ENCODE measurements around the gene SRSF3.
"Not testable (repeated sequence)": the region's sequence is repeated elsewhere in the genome, so short reads cannot be mapped to it uniquely, and the experiment has no call there.

SRSF3 gene

DNA sequence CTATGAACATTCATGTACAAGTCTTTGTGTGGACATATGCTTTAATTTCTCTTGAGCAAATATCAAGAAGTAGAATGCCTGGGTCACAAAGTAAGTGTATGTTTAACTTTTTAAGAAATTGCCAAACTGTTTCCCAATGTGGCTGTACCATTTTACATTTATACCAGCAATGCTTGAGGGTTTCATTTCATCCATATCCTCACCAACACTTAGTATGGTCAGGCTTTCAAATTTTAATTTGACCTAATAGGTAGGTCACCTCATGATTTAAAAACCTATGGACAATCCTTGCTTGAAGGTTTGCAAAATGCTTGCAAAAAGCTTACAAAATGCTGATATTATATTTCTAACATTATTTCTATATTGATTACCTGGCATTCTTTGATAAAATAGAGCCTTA lies 19.5 kb upstream of the SRSF3 start:
- DNase-seq (ENCODE audit: low read depth in 2 of 3, low spot score in 2 of 3): no peak

- DNase-seq (ENCODE audit: low read depth in 2 of 3, low spot score in 2 of 3): no peak
Measured at GRCh38 chr6:36576578-36576977, 17.6 kb upstream of the SRSF3 start.

DNA sequence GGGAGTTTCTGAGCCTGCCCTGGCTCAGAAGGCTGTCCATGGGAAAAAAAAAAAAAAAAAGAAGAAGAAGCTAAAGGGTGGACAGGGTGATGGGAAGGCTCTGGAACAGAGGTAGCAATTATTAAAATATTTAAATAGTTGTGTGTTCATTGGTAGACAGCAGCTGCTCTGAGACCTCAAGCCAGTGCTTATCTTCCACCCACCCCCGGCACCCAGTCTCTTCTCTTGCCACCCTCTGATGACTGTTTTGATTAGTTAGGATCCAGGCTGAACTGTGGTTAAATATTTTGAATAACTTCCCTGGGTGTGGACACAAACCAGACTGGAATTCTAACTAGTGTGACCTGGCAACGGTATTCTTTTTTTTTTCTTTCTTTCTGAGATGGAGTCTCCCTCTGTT lies 16.9 kb upstream of the SRSF3 start:
- no peak for DNase-seq (ENCODE audit: low read depth in 2 of 3, low spot score in 2 of 3)

- no peak for DNase-seq (ENCODE audit: low read depth in 2 of 3, low spot score in 2 of 3)
Measured at GRCh38 chr6:36578030-36578429, 16.1 kb upstream of the SRSF3 start.

DNA sequence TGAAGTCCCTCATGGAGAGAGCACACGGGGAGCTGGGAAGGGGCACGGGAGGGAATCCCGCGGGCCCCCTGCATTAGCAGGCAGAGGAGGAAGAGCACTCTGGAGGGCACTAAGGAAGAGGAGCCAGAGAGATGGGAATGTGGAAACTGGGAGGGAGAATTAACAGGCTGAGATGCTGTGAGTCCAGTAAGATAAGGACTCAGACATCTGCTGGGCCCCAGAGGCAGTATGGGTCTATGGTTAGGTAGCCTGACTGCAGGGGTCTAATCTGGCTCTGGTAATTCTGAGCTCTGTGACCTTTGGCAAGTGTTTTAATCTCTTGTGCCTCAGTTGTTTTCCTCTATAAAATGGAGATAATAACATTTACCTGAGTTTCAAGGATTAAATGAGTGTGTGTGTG lies 15.7 kb upstream of the SRSF3 start:
- DNase-seq (ENCODE audit: low read depth in 2 of 3, low spot score in 2 of 3): no peak

- DNase-seq (ENCODE audit: low read depth in 2 of 3, low spot score in 2 of 3): no peak
Measured at GRCh38 chr6:36580184-36580526, 14.0 kb upstream of the SRSF3 start.

DNA sequence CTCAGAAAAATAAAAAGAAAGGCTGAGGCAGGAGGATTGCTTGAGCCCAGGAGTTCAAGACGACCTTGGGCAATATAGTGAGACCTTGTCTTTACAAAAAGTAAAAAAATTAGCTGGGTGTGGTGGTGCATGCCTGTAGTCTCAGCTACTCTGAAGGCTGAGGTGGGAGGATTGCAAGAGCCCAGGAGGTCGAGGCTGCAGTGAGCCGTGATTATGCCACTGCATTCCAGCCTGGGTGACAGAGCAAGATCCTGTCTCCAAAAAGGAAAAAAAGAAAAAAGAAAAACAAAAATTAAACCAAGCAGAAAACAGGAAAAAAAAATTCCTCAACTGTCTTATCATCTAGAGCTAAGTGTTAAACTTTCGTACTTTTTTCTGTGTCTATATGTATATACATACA lies 12.4 kb upstream of the SRSF3 start:
- DNase-seq (ENCODE audit: low read depth in 2 of 3, low spot score in 2 of 3): no peak

GRCh38 chr6:36586606-36587005 lies 7.6 kb upstream of the SRSF3 start:
- no peak for DNase-seq (ENCODE audit: low read depth in 2 of 3, low spot score in 2 of 3)

GRCh38 chr6:36589025-36589400 lies 5.1 kb upstream of the SRSF3 start:
- not testable (repeated sequence) for DNase-seq (ENCODE audit: low read depth in 2 of 3, low spot score in 2 of 3)

DNA sequence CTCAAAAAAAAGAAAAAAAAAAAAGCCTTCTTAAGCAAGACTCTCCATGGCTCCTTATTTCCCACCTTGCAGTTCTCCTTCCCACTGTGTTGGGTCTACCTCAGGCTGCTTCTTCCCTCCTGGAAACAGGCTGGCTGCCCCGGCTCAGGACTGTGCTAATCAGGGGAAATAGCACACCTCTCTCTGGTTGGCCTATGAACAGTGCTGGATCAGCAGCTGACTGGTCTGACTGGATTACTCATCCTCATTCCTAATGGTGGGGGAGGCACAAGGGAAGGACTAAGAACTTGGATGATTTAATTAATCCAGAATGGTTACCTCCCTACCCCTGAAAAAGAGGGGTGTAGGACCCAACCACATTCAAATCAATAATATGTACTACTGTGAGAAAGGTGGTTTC lies 3.9 kb upstream of the SRSF3 start:
- no peak for DNase-seq (ENCODE audit: low read depth in 2 of 3, low spot score in 2 of 3)

DNA sequence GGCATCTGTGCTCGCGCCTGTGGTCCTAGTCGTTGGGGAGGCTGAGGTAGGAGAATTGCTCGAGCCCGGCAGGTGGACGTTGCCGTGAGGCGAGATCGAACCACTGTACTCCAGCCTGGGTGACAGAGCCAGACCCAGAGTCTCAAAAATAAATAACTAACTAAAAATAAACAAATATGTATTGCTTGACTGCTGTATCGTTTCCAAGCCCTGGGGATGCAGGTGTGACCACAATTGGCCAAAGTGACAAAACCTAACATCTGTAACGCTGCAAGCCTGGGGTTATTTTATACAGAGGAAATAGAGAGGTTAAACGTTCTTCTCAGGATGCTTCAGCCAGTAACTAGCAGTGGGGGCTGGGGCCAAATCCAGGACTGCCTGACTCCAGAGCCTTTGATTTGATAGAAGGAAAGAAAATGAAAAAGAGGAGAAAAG lies 1.9 kb upstream of the SRSF3 start:
- DNase-seq (ENCODE audit: low read depth in 2 of 3, low spot score in 2 of 3): no peak

DNA sequence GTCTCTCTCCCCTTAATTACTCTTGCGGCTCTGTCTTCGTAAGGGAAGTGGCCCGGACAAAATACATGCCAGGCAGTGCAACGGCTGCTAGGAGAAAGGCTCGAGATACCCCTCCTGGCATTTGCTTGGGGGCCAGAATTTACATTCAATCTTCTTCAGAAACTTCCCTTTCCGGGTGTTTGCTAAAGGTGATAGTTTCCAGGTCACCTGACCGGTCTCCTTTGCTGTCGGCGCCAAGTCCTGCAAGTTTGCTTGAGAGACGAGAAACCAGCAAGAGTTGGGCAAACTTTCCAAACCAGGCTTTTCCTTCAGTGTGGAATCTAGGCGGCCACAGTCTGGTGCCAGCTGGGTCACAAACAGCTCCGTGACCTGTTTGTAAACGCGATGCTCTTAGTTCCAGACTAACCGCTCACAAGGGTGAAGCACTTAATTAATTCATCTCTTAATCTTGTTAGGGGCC lies 563 bp upstream of the SRSF3 start:
- DNase-seq (ENCODE audit: low read depth in 2 of 3, low spot score in 2 of 3): peak in 1 of 3 experiments; percentile 33

- no peak for DNase-seq (ENCODE audit: low read depth in 2 of 3, low spot score in 2 of 3)
Measured at GRCh38 chr6:36594816-36595643, 868 bp downstream of the SRSF3 start.

- DNase-seq (ENCODE audit: low read depth in 2 of 3, low spot score in 2 of 3): no peak
Measured at GRCh38 chr6:36596356-36596755, 2.2 kb downstream of the SRSF3 start.

DNA sequence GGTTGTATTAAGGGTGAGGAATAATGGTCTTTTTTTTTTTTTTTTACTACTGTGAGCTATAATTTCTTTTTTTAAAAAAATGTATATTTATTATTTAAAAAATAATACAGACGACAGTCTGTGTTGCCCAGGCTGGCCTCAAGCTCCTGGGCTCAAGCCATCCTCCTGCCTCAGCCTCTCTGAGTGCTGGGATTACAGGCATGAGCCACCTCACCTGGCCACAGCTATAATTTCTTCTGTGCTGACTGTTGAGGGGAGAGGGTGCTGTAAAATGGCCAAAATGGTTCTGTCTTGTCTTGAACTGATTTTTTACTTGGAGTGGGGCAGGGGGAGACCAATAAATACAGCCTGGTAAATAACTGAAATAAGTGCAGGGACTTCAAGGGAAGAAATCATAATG lies 3.6 kb downstream of the SRSF3 start:
- no peak for DNase-seq (ENCODE audit: low read depth in 2 of 3, low spot score in 2 of 3)

GRCh38 chr6:36598326-36598725 lies 4.2 kb downstream of the SRSF3 start:
- no peak for DNase-seq (ENCODE audit: low read depth in 2 of 3, low spot score in 2 of 3)

- no peak for DNase-seq (ENCODE audit: low read depth in 2 of 3, low spot score in 2 of 3)
Measured at GRCh38 chr6:36598739-36599318, 4.7 kb downstream of the SRSF3 start.

DNA sequence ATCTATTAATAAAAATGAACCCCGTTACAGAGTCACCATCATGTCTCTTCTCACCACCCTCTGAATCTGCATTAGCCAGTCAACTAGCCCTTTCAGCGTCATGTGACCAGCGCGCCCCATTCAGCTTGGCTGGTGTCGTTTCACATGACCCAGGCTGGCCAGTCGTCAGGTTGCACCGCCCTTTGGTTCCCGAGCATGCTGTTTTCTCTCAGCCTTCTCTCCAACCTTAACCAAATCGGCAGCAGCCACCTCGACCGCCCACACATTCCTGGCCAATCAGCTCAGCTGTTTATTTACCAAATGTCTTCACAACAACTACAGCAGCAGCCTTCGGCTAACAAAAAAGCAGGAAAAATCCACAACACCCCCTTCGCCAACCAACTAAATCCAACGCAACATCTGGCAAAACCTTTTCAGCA lies 5.6 kb downstream of the SRSF3 start:
- peak in 2 of 3 experiments; percentile 33 to 41 for DNase-seq (ENCODE audit: low read depth in 2 of 3, low spot score in 2 of 3)

DNA sequence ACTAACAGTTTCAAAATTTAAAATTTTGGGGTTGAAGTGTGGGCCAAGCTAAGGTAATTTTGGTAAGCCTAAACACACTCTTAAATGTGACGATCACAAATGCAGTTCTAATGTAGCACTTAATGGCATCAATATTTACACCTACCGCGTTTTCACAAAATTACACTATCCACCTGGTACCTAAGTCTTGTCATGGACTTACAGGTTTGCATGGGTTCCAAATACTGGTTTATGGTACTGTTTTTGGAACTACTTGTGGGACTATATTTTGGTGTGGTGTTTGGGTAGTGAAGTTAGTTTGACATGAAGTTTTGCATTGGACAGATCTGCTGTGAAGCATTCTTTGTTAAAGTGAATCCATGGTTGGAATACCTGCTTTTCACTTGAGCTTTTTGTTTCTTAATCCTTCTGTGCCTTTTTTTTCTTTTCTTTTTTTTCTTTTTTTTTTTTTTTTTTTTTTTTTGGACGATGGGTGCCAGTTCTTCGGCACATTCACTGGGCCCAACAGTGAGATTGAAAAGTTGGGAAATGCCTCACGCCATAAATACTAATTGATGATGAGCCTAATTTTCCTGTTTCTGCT lies 6.5 kb downstream of the SRSF3 start:
- DNase-seq (ENCODE audit: low read depth in 2 of 3, low spot score in 2 of 3): no peak

DNA sequence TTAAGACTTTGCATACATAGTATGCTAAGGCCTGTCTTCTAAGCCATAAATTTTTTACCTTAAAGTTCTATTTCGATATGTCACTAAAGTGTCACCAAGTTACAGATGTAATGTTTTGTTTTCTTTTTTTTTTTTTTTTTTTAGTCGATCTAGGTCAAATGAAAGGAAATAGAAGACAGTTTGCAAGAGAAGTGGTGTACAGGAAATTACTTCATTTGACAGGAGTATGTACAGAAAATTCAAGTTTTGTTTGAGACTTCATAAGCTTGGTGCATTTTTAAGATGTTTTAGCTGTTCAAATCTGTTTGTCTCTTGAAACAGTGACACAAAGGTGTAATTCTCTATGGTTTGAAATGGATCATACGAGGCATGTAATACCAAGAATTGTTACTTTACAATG lies 7.7 kb downstream of the SRSF3 start:
- not testable (repeated sequence) for DNase-seq (ENCODE audit: low read depth in 2 of 3, low spot score in 2 of 3)

- DNase-seq (ENCODE audit: low read depth in 2 of 3, low spot score in 2 of 3): no peak
Measured at GRCh38 chr6:36603222-36604089, 9.3 kb downstream of the SRSF3 start.

Measured in activated CD8-positive, alpha-beta memory T cell treated with anti-CD3 and anti-CD28 coated beads for 48 hours (primary cell).